HG03108 (cell line): ENCODE measurements around the gene SOAT1.
"Not testable (repeated sequence)": the region's sequence is repeated elsewhere in the genome, so short reads cannot be mapped to it uniquely, and the experiment has no call there.

ENCODE experiments used
- ATAC-seq: cut with Tn5 transposase; IDR thresholded peaks from one replicate; pipeline ENCODE4 v1.9.1; 2021; ENCODE audit warnings: moderate library complexity; ENCODE audit not compliant: unreplicated experiment

SOAT1 gene

GRCh38 chr1:179293340-179294327, at the start of gene SOAT1:
SOAT1 (plus strand) TSS chr1:179293797; CDS start chr1:179302685, 8,888 bp downstream.
- ATAC-seq: peak; percentile 95

- not testable (repeated sequence) for ATAC-seq
Measured at GRCh38 chr1:179245426-179245825, 48.2 kb upstream of the SOAT1 start.

GRCh38 chr1:179247923-179248322, 45.7 kb upstream of the SOAT1 start:
- no peak for ATAC-seq

GRCh38 chr1:179251675-179252074, 41.9 kb upstream of the SOAT1 start:
- ATAC-seq: no peak

- ATAC-seq: no peak
Measured at GRCh38 chr1:179252606-179253005, 41.0 kb upstream of the SOAT1 start.

- no peak for ATAC-seq
Measured at GRCh38 chr1:179253286-179253972, 40.2 kb upstream of the SOAT1 start.

- ATAC-seq: no peak
Measured at GRCh38 chr1:179262183-179262582, 31.4 kb upstream of the SOAT1 start.

GRCh38 chr1:179263121-179263520, 30.5 kb upstream of the SOAT1 start:
- no peak for ATAC-seq

GRCh38 chr1:179264507-179264906, 29.1 kb upstream of the SOAT1 start:
- ATAC-seq: no peak

- no peak for ATAC-seq
Measured at GRCh38 chr1:179269071-179269470, 24.5 kb upstream of the SOAT1 start.

- ATAC-seq: not testable (repeated sequence)
Measured at GRCh38 chr1:179274424-179274823, 19.2 kb upstream of the SOAT1 start.

GRCh38 chr1:179278920-179279319, 14.7 kb upstream of the SOAT1 start:
- no peak for ATAC-seq

GRCh38 chr1:179283992-179284391, 9.6 kb upstream of the SOAT1 start:
- no peak for ATAC-seq

- no peak for ATAC-seq
Measured at GRCh38 chr1:179287946-179288345, 5.7 kb upstream of the SOAT1 start.

- ATAC-seq: no peak
Measured at GRCh38 chr1:179288977-179289376, 4.6 kb upstream of the SOAT1 start.

- no peak for ATAC-seq
Measured at GRCh38 chr1:179295164-179295755, 1.7 kb downstream of the SOAT1 start.

GRCh38 chr1:179296356-179297104, 2.9 kb downstream of the SOAT1 start:
- no peak for ATAC-seq

- no peak for ATAC-seq
Measured at GRCh38 chr1:179297105-179297378, 3.4 kb downstream of the SOAT1 start.

- ATAC-seq: peak; percentile 79
Measured at GRCh38 chr1:179298952-179299351, 5.4 kb downstream of the SOAT1 start.

- ATAC-seq: no peak
Measured at GRCh38 chr1:179300112-179300511, 6.5 kb downstream of the SOAT1 start.

- no peak for ATAC-seq
Measured at GRCh38 chr1:179302070-179302469, 8.5 kb downstream of the SOAT1 start.
